ENCODE results near the gene TNS3.

GRCh38 chr7:47262881-47263280, 319.0 kb downstream of the TNS3 start:
- TF ChIP-seq CTCF (IDR thresholded peaks at IDR 0.05; ENCODE audit: low read depth, low read length) (no peak), POLR2A (IDR thresholded peaks at IDR 0.05; ENCODE audit: extremely low read depth, insufficient read length) (no peak), MYC (IDR thresholded peaks at IDR 0.05; ENCODE audit: low read depth, low read length) (no peak)
- TF ChIP-seq, protein P1, sequence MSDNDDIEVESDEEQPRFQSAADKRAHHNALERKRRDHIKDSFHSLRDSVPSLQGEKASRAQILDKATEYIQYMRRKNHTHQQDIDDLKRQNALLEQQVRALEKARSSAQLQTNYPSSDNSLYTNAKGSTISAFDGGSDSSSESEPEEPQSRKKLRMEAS (IDR thresholded peaks at IDR 0.05; ENCODE audit: low read depth, low read length): no peak
